Progenitor cell of endocrine pancreas (in vitro differentiated cells): ENCODE data around the gene CIITA. TPM values are rescaled to one million over a fixed set of nuclear protein-coding genes. Genes with fewer than 3 reads are reported as not detected.
A peak's percentile ranks its signal among the peaks of the same experiment; 100 is the strongest.

Experiments
- DNase-seq: peaks from one replicate; pipeline ENCODE4 v3.0.0; 2021; ENCODE audit warnings: low spot score; ENCODE audit not compliant: unreplicated experiment
- H3K27ac Mint-ChIP-seq: 2 replicates; pipeline ENCODE4 v1.8.0; 2021; ENCODE audit warnings: mild to moderate bottlenecking, moderate library complexity, mixed read lengths
- H3K27me3 Mint-ChIP-seq: 2 replicates; pipeline ENCODE4 v1.8.0; 2021; ENCODE audit warnings: mixed read lengths
- H3K36me3 Mint-ChIP-seq: 2 replicates; pipeline ENCODE4 v1.8.0; 2022; ENCODE audit warnings: mixed read lengths; ENCODE audit not compliant: insufficient read depth
- H3K4me1 Mint-ChIP-seq: 2 replicates; pipeline ENCODE4 v1.8.0; 2021; ENCODE audit warnings: low read depth, mixed read lengths
- H3K4me3 Mint-ChIP-seq: 2 replicates; pipeline ENCODE4 v1.8.0; 2021; ENCODE audit warnings: low read depth, mild to moderate bottlenecking, moderate library complexity, mixed read lengths
- H3K9me3 Mint-ChIP-seq: 2 replicates; pipeline ENCODE4 v1.8.0; 2021; ENCODE audit warnings: low read depth, mixed read lengths
- total RNA-seq: library from RNA; stranded (reverse); gene quantifications from 2 replicates; pipeline ENCODE4 v1.2.1, GENCODE V29; 2021
- TF ChIP-seq, protein P1 (sequence below): fragments of 200-600 bp; sonication (generic); IDR thresholded peaks from one replicate; pipeline ENCODE4 v1.5.0; 2021; ENCODE audit warnings: antibody characterized with exemption, mild to moderate bottlenecking; ENCODE audit not compliant: unreplicated experiment

Gene CIITA
- total RNA-seq, 1 donor from 2014 or later = not detected

DNA sequence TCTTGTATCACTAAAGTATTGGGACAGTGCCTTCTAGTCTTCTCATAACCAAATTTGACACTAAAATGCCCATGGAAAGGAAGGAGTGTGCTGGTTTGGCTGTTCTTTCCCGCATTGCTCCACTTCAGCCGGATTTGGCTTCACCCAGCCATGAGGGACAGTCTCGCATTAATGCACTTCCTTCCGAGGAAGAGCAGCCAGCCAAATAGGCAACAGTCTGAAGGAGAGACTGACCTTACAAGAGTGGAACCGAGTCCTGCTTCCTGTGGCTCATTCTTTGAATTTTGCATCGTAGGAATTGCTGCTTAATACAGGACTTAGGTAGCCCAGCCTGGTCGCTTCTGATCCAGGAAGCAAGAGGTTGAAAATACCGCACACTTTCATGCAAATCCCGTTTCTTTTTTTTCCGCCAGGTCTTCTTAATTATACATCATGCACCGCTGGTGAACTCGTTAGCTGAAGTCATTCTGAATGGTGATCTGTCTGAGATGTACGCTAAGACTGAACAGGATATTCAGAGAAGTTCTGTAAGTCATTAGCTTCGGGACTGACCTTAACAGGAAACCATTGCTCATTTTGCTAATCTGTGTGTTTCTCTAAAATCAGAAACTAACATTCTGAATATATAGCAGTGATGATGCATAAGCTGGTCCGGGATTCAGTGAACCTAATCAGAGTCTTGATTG, 105.6 kb downstream of the CIITA start:
- TF ChIP-seq, protein P1, sequence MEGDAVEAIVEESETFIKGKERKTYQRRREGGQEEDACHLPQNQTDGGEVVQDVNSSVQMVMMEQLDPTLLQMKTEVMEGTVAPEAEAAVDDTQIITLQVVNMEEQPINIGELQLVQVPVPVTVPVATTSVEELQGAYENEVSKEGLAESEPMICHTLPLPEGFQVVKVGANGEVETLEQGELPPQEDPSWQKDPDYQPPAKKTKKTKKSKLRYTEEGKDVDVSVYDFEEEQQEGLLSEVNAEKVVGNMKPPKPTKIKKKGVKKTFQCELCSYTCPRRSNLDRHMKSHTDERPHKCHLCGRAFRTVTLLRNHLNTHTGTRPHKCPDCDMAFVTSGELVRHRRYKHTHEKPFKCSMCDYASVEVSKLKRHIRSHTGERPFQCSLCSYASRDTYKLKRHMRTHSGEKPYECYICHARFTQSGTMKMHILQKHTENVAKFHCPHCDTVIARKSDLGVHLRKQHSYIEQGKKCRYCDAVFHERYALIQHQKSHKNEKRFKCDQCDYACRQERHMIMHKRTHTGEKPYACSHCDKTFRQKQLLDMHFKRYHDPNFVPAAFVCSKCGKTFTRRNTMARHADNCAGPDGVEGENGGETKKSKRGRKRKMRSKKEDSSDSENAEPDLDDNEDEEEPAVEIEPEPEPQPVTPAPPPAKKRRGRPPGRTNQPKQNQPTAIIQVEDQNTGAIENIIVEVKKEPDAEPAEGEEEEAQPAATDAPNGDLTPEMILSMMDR = no peak
- Mint-ChIP-seq H3K4me1 (peaks cover 1% of the 10 kb centered on the region), H3K9me3 (no peaks in the 10 kb centered on the region), H3K4me3 (no peak overlapping the region), H3K36me3 (peaks cover 17% of the 10 kb centered on the region), H3K27ac (no peak overlapping the region), H3K27me3 (no peaks in the 10 kb centered on the region)
- no peak for DNase-seq

DNA sequence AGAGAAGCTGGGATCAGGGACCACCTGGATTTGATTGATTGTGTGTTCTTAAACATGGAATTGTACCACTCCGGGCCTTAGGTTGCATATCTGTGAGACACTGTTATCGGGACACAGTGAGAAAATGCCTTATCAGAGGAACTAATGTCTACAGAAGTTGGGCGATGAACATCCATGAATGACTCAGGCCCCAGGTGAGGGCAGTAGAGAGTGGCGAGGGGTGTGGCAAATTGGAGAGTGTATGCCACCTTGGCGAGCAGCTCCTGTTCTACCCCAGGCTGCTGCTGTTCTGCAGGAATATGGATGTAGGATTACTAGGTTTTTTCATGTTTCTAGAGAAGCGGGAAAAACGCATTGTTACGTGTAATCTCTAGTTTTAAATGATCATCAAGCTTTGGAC, 106.2 kb downstream of the CIITA start:
- peaks cover 15% of the 10 kb centered on the region for H3K36me3 Mint-ChIP-seq
- H3K9me3 Mint-ChIP-seq = no peaks in the 10 kb centered on the region
- no peak for DNase-seq
- H3K27me3 Mint-ChIP-seq = no peaks in the 10 kb centered on the region
- no peak overlapping the region for H3K4me3 Mint-ChIP-seq
- H3K4me1 Mint-ChIP-seq = peaks cover 1% of the 10 kb centered on the region
- TF ChIP-seq, protein P1 = no peak
- no peak overlapping the region for H3K27ac Mint-ChIP-seq

DNA sequence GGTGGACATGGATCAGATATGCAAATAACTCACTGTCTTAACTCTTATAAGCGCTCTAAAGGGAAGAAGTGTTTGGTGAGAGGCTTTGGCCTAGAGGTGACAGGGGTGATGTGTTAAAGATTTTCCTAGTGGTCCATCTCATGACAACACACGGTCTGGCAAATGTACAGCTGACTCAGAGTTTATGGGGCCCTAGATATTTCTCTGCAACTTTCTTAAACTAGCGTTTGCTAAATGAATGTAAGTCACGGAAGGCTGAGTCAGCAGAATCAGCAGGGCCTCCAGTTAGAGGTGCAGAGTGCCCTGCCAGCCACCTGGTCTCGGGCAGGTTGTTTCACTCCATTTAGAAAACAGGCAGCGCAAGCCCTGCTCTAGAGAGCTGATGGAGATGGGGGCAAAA, 107.5 kb downstream of the CIITA start:
- no peak for DNase-seq
- Mint-ChIP-seq H3K4me1 (no peaks in the 10 kb centered on the region), H3K27me3 (no peaks in the 10 kb centered on the region), H3K36me3 (peaks cover 12% of the 10 kb centered on the region), H3K9me3 (no peaks in the 10 kb centered on the region), H3K27ac (peak overlapping the region; percentile 26), H3K4me3 (no peak overlapping the region)
- TF ChIP-seq, protein P1 = no peak

Other genes with a start within 250 kb of the CIITA start
- gene TEKT5, start 182.3 kb upstream of the CIITA start, total RNA-seq = 0.29 and 0.58 TPM in 2 replicates
- gene NUBP1, start 133.4 kb upstream of the CIITA start, total RNA-seq = 28.1 TPM in 2 replicates
- 8.5 and 9.4 TPM in 2 replicates for gene TVP23A, start 58.4 kb upstream of the CIITA start, total RNA-seq
- gene DEXI, start 65.3 kb downstream of the CIITA start, total RNA-seq = 31.2 and 32.3 TPM in 2 replicates
- gene CLEC16A, start 67.4 kb downstream of the CIITA start, total RNA-seq = 32.6 and 34.3 TPM in 2 replicates